TTC549 (cell line): ENCODE data around the gene VPS11.

Source experiments
- FAIRE-seq: peaks from 2 replicates; lab custom pipeline; 2012; peaks lifted over from hg19 to GRCh38; lab: Jason Lieb, UNC

VPS11 gene

GRCh38 chr11:119121811-119122124, 54.1 kb downstream of the VPS11 start:
- FAIRE-seq = no peak

GRCh38 chr11:119125821-119126220, 58.2 kb downstream of the VPS11 start:
- FAIRE-seq = no peak

- no peak for FAIRE-seq
Measured at GRCh38 chr11:119126675-119127268, 59.2 kb downstream of the VPS11 start.

GRCh38 chr11:119130662-119131061, 63.0 kb downstream of the VPS11 start:
- FAIRE-seq = no peak
